Loucy (cell line): Measurements from ENCODE around the gene KLK10.

ENCODE experiments used
- H2AFZ ChIP-seq: fragments of 200-600 bp; sonication (generic); 2 replicates; pipeline ENCODE4 v1.6.0; 2016; ENCODE audit warnings: antibody characterized with exemption, mild to moderate bottlenecking, low read length, moderate library complexity
- H3F3A ChIP-seq: fragments of 200-600 bp; 2 replicates; pipeline ENCODE4 v1.6.0; 2016; ENCODE audit warnings: antibody characterized with exemption, low read depth, mild to moderate bottlenecking
- H3K27me3 ChIP-seq: fragments of 200-600 bp; sonication (generic); 2 replicates; pipeline ENCODE4 v1.6.1; 2014; ENCODE audit warnings: low read length, mild to moderate bottlenecking; ENCODE audit not compliant: insufficient read depth, poor library complexity, severe bottlenecking
- H3K36me3 ChIP-seq: fragments of 200-600 bp; sonication (generic); 2 replicates; pipeline ENCODE4 v1.6.1; 2016; ENCODE audit warnings: low read length; ENCODE audit not compliant: insufficient read depth
- H3K4me1 ChIP-seq: fragments of 200-600 bp; sonication (generic); 2 replicates; pipeline ENCODE4 v1.5.1; 2014; ENCODE audit warnings: low read length, mild to moderate bottlenecking; ENCODE audit not compliant: insufficient read depth, poor library complexity, severe bottlenecking
- H3K4me2 ChIP-seq: fragments of 200-600 bp; sonication (generic); 2 replicates; pipeline ENCODE4 v1.6.0; 2014; ENCODE audit warnings: antibody characterized with exemption, low read length, low read depth, mild to moderate bottlenecking; ENCODE audit not compliant: poor library complexity, severe bottlenecking
- H3K4me3 ChIP-seq: fragments of 200-600 bp; sonication (generic); 2 replicates; pipeline ENCODE4 v1.5.1; 2014; ENCODE audit warnings: low read length, mild to moderate bottlenecking, mixed read lengths; ENCODE audit not compliant: poor library complexity, severe bottlenecking
- H3K79me2 ChIP-seq: fragments of 200-600 bp; sonication (generic); 2 replicates; pipeline ENCODE4 v1.6.1; 2014; ENCODE audit warnings: low read length; ENCODE audit not compliant: insufficient read depth
- H3K9ac ChIP-seq: fragments of 200-600 bp; sonication (generic); 2 replicates; pipeline ENCODE4 v1.6.0; 2014; ENCODE audit warnings: mild to moderate bottlenecking, low read depth, low read length, moderate library complexity; ENCODE audit not compliant: poor library complexity, severe bottlenecking
- H3K9me2 ChIP-seq: fragments of 200-600 bp; sonication (generic); replicated peaks from 2 replicates; pipeline ENCODE4 v1.6.1; 2016; ENCODE audit warnings: low read depth, low read length, mixed read lengths
- H3K9me3 ChIP-seq: fragments of 200-600 bp; sonication (generic); 2 replicates; pipeline ENCODE4 v1.6.1; 2014; ENCODE audit warnings: mild to moderate bottlenecking, antibody characterized with exemption, low read length, low read depth; ENCODE audit not compliant: insufficient read depth
- H4K20me1 ChIP-seq: fragments of 200-600 bp; sonication (generic); 2 replicates; pipeline ENCODE4 v1.6.0; 2014; ENCODE audit warnings: antibody characterized with exemption, low read length, mild to moderate bottlenecking; ENCODE audit not compliant: insufficient read depth, poor library complexity, severe bottlenecking
- CTCF ChIP-seq: fragments of 200-600 bp; sonication (generic); conservative IDR thresholded peaks from 2 replicates; pipeline ENCODE4 v1.5.1; 2014; ENCODE audit warnings: mild to moderate bottlenecking, antibody characterized with exemption, low read length
- EZH2phosphoT487 ChIP-seq: fragments of 200-600 bp; IDR thresholded peaks from 2 replicates; pipeline ENCODE4 v1.6.1; 2018; ENCODE audit warnings: antibody characterized with exemption, mild to moderate bottlenecking, moderate library complexity, borderline replicate concordance

KLK10 gene

GRCh38 chr19:51027873-51028272, 8.4 kb upstream of the KLK10 start:
- Histone ChIP-seq H3K36me3 (no peaks in the 10 kb centered on the region), H3K4me1 (no peaks in the 10 kb centered on the region), H3K9me3 (no peaks in the 10 kb centered on the region; the same call in 1 of the 2 replicates), H3K9ac (no peak overlapping the region), H3K79me2 (no peaks in the 10 kb centered on the region), H3F3A (no peaks in the 10 kb centered on the region), H3K4me2 (no peak overlapping the region), H2AFZ (no peak overlapping the region), H3K27me3 (no peaks in the 10 kb centered on the region), H3K4me3 (no peak overlapping the region), H3K9me2 (no peaks in the 10 kb centered on the region), H4K20me1 (no peaks in the 10 kb centered on the region)
- TF ChIP-seq EZH2phosphoT487 (no peak), CTCF (no peak)

GRCh38 chr19:51027126-51027806, 7.8 kb upstream of the KLK10 start:
- Histone ChIP-seq H3K79me2 (no peaks in the 10 kb centered on the region), H3K4me3 (no peak overlapping the region), H3K9me2 (no peaks in the 10 kb centered on the region), H3K9ac (no peak overlapping the region), H3K4me2 (no peak overlapping the region), H4K20me1 (no peaks in the 10 kb centered on the region), H3K27me3 (no peaks in the 10 kb centered on the region), H3K9me3 (no peaks in the 10 kb centered on the region; the same call in 1 of the 2 replicates), H3F3A (no peaks in the 10 kb centered on the region), H3K36me3 (no peaks in the 10 kb centered on the region), H3K4me1 (no peaks in the 10 kb centered on the region), H2AFZ (no peak overlapping the region)
- no peak for TF ChIP-seq CTCF
- no peak for TF ChIP-seq EZH2phosphoT487

- Histone ChIP-seq H3K4me2 (no peak within 1 kb of the TSS), H3K4me1 (no peaks in the 10 kb centered on the region), H4K20me1 (no peaks in the 10 kb centered on the region), H3K9me2 (no peaks in the 10 kb centered on the region), H3K9me3 (no peaks in the 10 kb centered on the region), H3K4me3 (no peak within 1 kb of the TSS), H3K36me3 (no peaks in the 10 kb centered on the region), H3K27me3 (no peaks in the 10 kb centered on the region), H3F3A (no peaks in the 10 kb centered on the region), H2AFZ (no peak within 1 kb of the TSS), H3K9ac (no peak within 1 kb of the TSS), H3K79me2 (no peaks in the 10 kb centered on the region)
- TF ChIP-seq CTCF (no peak), EZH2phosphoT487 (no peak)
These were observed 7.0 kb upstream of the KLK10 start, which contains the start of gene KLK11 for GRCh38 chr19:51026554-51026831. TSS of gene KLK11 (minus strand) at chr19:51026616. CDS start at chr19:51025631, 985 bp downstream.
